PC-9 (cell line): ENCODE data around the gene ADRA1B. TPM values are rescaled to one million over a fixed set of nuclear protein-coding genes. Genes with fewer than 3 reads are reported as not detected.
"Not testable (repeated sequence)": the region's sequence is repeated elsewhere in the genome, so short reads cannot be mapped to it uniquely, and the experiment has no call there.

ENCODE experiments used
- BruUV-seq: library from RNA; stranded (reverse); fragments of 400-500 nt; replicated peaks from 2 replicates; lab custom pipeline; 2021; lab: Mats Ljungman, UMichigan
- CTCF ChIA-PET: fragments of 300-600 bp; sonication (Branson Sonifier 250); formaldehyde crosslinking; loops from one replicate; lab custom pipeline; 2022; ENCODE audit warnings: antibody characterized with exemption; lab: Charles Lee
- POLR2A ChIA-PET: fragments of 300-600 bp; sonication (Branson Sonifier 250); formaldehyde crosslinking; loops from one replicate; lab custom pipeline; 2022; ENCODE audit warnings: antibody characterized with exemption; ENCODE audit not compliant: unreplicated experiment; lab: Charles Lee
- DNase-seq, 2 experiments: peaks; one replicate each; pipeline versions ENCODE4 v3.0.0 to v3.0.0-alpha.2; 2015 to 2022; ENCODE audit warnings: mixed read lengths in 1 of 2
- H2AFZ ChIP-seq: fragments of 200-600 bp; sonication (generic); 2 replicates; pipeline ENCODE4 v1.8.1; 2017; ENCODE audit warnings: antibody characterized with exemption
- H3F3A ChIP-seq: fragments of 200-600 bp; sonication (generic); 2 replicates; pipeline ENCODE4 v1.8.1; 2017; ENCODE audit warnings: antibody characterized with exemption, mild to moderate bottlenecking, low read depth; ENCODE audit not compliant: insufficient read depth
- H3K27ac ChIP-seq: fragments of 200-600 bp; sonication (generic); 2 replicates; pipeline ENCODE4 v1.6.1; 2016; ENCODE audit warnings: mixed run types
- H3K27me3 ChIP-seq: fragments of 200-600 bp; sonication (generic); 2 replicates; pipeline ENCODE4 v1.6.1; 2016; ENCODE audit warnings: low read depth, mixed run types; ENCODE audit not compliant: insufficient read depth
- H3K36me3 ChIP-seq: fragments of 200-600 bp; sonication (generic); 2 replicates; pipeline ENCODE4 v1.6.1; 2016; ENCODE audit warnings: low read depth, mixed run types
- H3K4me1 ChIP-seq: fragments of 200-600 bp; sonication (generic); replicated peaks from 2 replicates; pipeline ENCODE4 v1.6.1; 2016; ENCODE audit warnings: mixed run types; ENCODE audit not compliant: insufficient read depth
- H3K4me2 ChIP-seq: fragments of 200-600 bp; sonication (generic); 2 replicates; pipeline ENCODE4 v1.6.1; 2017; ENCODE audit warnings: mixed run types
- H3K4me3 ChIP-seq: fragments of 200-600 bp; sonication (generic); 2 replicates; pipeline ENCODE4 v1.6.1; 2016; ENCODE audit warnings: mixed run types
- H3K79me2 ChIP-seq: fragments of 200-600 bp; sonication (generic); 2 replicates; pipeline ENCODE4 v1.6.1; 2017; ENCODE audit warnings: low read depth, mixed run types
- H3K9me2 ChIP-seq: fragments of 200-600 bp; sonication (generic); 2 replicates; pipeline ENCODE4 v1.8.1; 2017; ENCODE audit warnings: mild to moderate bottlenecking; ENCODE audit not compliant: insufficient read depth
- H3K9me3 ChIP-seq: fragments of 200-600 bp; sonication (generic); 2 replicates; pipeline ENCODE4 v1.8.1; 2016; ENCODE audit warnings: low read depth; ENCODE audit not compliant: insufficient read depth
- H4K20me1 ChIP-seq: fragments of 200-600 bp; sonication (generic); 2 replicates; pipeline ENCODE4 v1.8.1; 2017; ENCODE audit not compliant: insufficient read depth
- CTCF ChIP-seq: fragments of 200-600 bp; sonication (generic); conservative IDR thresholded peaks from 2 replicates; pipeline ENCODE4 v1.6.1; 2017; ENCODE audit warnings: mixed run types, antibody characterized with exemption, mild to moderate bottlenecking, moderate library complexity
- EZH2 ChIP-seq: fragments of 200-600 bp; sonication (generic); IDR thresholded peaks from 2 replicates; pipeline ENCODE4 v1.8.0; 2017; ENCODE audit warnings: antibody characterized with exemption, low read depth
- intact Hi-C: fragments of 100-400 bp; cut with micrococcal nuclease; formaldehyde crosslinking; loops from one replicate; pipeline ENCODE4 v1.10.0; 2022; ENCODE audit not compliant: unreplicated experiment
- total RNA-seq: library from RNA; stranded (reverse); gene quantifications from 2 replicates; pipeline ENCODE4 v1.2.3, GENCODE V29; 2021

Gene ADRA1B
- total RNA-seq, 1 experiment from 2014 or later, result 4.6 TPM

- no peaks in the 10 kb centered on the region for H3K9me2 ChIP-seq
- no TSS peak for BruUV-seq
- CTCF ChIA-PET, result interaction anchor here (0.6 to 0.7 kb wide), 3 partner anchors 381 to 677 kb away, joined by 3 read pairs; no protein-coding TSS in a partner anchor
These were observed 93.3 kb downstream of the ADRA1B start for GRCh38 chr5:160009591-160009989.

GRCh38 chr5:160011471-160011870, 95.2 kb downstream of the ADRA1B start:
- TF ChIP-seq CTCF (no peak), EZH2 (no peak)
- BruUV-seq, result no TSS peak
- Histone ChIP-seq H3K79me2 (peaks cover 35% of the 10 kb centered on the region), H3K4me2 (peak overlapping the region; percentile 99), H3K27me3 (no peaks in the 10 kb centered on the region), H3K9me3 (no peaks in the 10 kb centered on the region), H4K20me1 (peaks cover 8% of the 10 kb centered on the region; the same call in 1 of the 2 replicates), H3K4me1 (peaks cover 21% of the 10 kb centered on the region), H3F3A (peaks cover 3% of the 10 kb centered on the region; the same call in 1 of the 2 replicates), H2AFZ (no peak overlapping the region), H3K9me2 (no peaks in the 10 kb centered on the region), H3K36me3 (0 out of 2 replicates have a peak, but pooled peaks cover 32% of the 10 kb centered on the region), H3K27ac (no peak overlapping the region), H3K4me3 (no peak overlapping the region)
- intact Hi-C loops, result no loop called here
- ChIA-PET CTCF (no interaction called here), POLR2A (no interaction called here)
- peak in 1 of 2 experiments; percentile 35 for DNase-seq

More at GRCh38 chr5:160009591-160009989, 93.3 kb downstream of the ADRA1B start:
- H3K4me1 ChIP-seq, result peaks cover 21% of the 10 kb centered on the region
- H3K4me2 ChIP-seq, result peak overlapping the region; percentile 99
- H2AFZ ChIP-seq, result peak overlapping the region; percentile 95
- no peaks in the 10 kb centered on the region for H3K9me3 ChIP-seq
- peaks cover 3% of the 10 kb centered on the region; the same call in 1 of the 2 replicates for H3F3A ChIP-seq
- peak overlapping the region; percentile 83 for H3K27ac ChIP-seq
- peaks cover 4% of the 10 kb centered on the region; the same call in 1 of the 2 replicates for H4K20me1 ChIP-seq
- intact Hi-C loops, result no loop called here
- peak overlapping the region; percentile 99 for H3K4me3 ChIP-seq
- H3K36me3 ChIP-seq, result 0 out of 2 replicates have a peak, but pooled peaks cover 32% of the 10 kb centered on the region
- POLR2A ChIA-PET, result interaction anchor here (0.6 to 0.7 kb wide), 2 partner anchors 32 to 386 kb away, joined by 4 to 26 read pairs; no protein-coding TSS in a partner anchor
- H3K27me3 ChIP-seq, result no peaks in the 10 kb centered on the region
- peaks cover 30% of the 10 kb centered on the region for H3K79me2 ChIP-seq
- TF ChIP-seq CTCF, result no peak
- no peak for TF ChIP-seq EZH2
- no peak for DNase-seq

- peaks cover 21% of the 10 kb centered on the region for H3K4me1 ChIP-seq
- intact Hi-C loops, H3F3A ChIP-seq, H3K9me2 ChIP-seq, H3K27ac ChIP-seq, H3K4me3 ChIP-seq, DNase-seq, BruUV-seq, H3K4me2 ChIP-seq, H3K27me3 ChIP-seq, CTCF ChIA-PET, POLR2A ChIA-PET, H3K9me3 ChIP-seq, H4K20me1 ChIP-seq, H2AFZ ChIP-seq: not testable (repeated sequence)
- 0 out of 2 replicates have a peak, but pooled peaks cover 32% of the 10 kb centered on the region for H3K36me3 ChIP-seq
- peaks cover 33% of the 10 kb centered on the region for H3K79me2 ChIP-seq
These were observed 97.9 kb downstream of the ADRA1B start for GRCh38 chr5:160014197-160014596.
